Mesendoderm (in vitro differentiated cells): ENCODE data around the gene IGF1R.
"Not testable (repeated sequence)": the region's sequence is repeated elsewhere in the genome, so short reads cannot be mapped to it uniquely, and the experiment has no call there.

Source experiments
- DNase-seq: peaks from one replicate; pipeline ENCODE4 v3.0.0; 2013
- H2AK5ac ChIP-seq: 2 replicates; pipeline ENCODE4 v1.6.1; 2013; ENCODE audit warnings: low read length, inconsistent platforms
- H2BK120ac ChIP-seq: 2 replicates; pipeline ENCODE4 v1.6.1; 2013; ENCODE audit warnings: low read depth, mild to moderate bottlenecking, low read length, moderate library complexity, mixed read lengths
- H2BK15ac ChIP-seq: replicated peaks from 2 replicates; pipeline ENCODE4 v1.6.1; 2013; ENCODE audit warnings: low read depth, mild to moderate bottlenecking, moderate library complexity
- H2BK5ac ChIP-seq: 2 replicates; pipeline ENCODE4 v1.6.1; 2013; ENCODE audit warnings: low read length, inconsistent platforms
- H3K18ac ChIP-seq: 2 replicates; pipeline ENCODE4 v1.6.1; 2013; ENCODE audit warnings: mild to moderate bottlenecking, low read length, mixed read lengths
- H3K23ac ChIP-seq: one replicate; pipeline ENCODE4 v1.6.1; 2013; ENCODE audit warnings: low read length
- H3K27ac ChIP-seq: 2 replicates; pipeline ENCODE4 v1.5.1; 2013; ENCODE audit warnings: low read depth, mild to moderate bottlenecking, inconsistent platforms, low read length, moderate library complexity
- H3K27me3 ChIP-seq: 2 replicates; pipeline ENCODE4 v1.6.1; 2013; ENCODE audit warnings: low read length, control low read depth, mild to moderate bottlenecking, inconsistent platforms; ENCODE audit not compliant: insufficient read depth, poor library complexity
- H3K36me3 ChIP-seq: 2 replicates; pipeline ENCODE4 v1.6.1; 2013; ENCODE audit warnings: low read length, inconsistent platforms; ENCODE audit not compliant: control insufficient read depth, insufficient read depth
- H3K4ac ChIP-seq: one replicate; pipeline ENCODE4 v1.6.1; 2013; ENCODE audit warnings: low read depth, mild to moderate bottlenecking, low read length, moderate library complexity
- H3K4me1 ChIP-seq: 2 replicates; pipeline ENCODE4 v1.6.1; 2013; ENCODE audit warnings: low read depth, low read length, inconsistent platforms; ENCODE audit not compliant: control insufficient read depth
- H3K4me2 ChIP-seq: 2 replicates; pipeline ENCODE4 v1.6.1; 2013; ENCODE audit warnings: low read length
- H3K4me3 ChIP-seq: 2 replicates; pipeline ENCODE4 v1.5.1; 2013; ENCODE audit warnings: mild to moderate bottlenecking, low read length
- H3K56ac ChIP-seq: one replicate; pipeline ENCODE4 v1.6.1; 2013; ENCODE audit warnings: low read length
- H3K79me1 ChIP-seq: 2 replicates; pipeline ENCODE4 v1.6.1; 2013; ENCODE audit warnings: low read length, inconsistent platforms
- H3K79me2 ChIP-seq: 2 replicates; pipeline ENCODE4 v1.6.1; 2013; ENCODE audit warnings: mild to moderate bottlenecking, low read length; ENCODE audit not compliant: control insufficient read depth, insufficient read depth
- H3K9ac ChIP-seq: 2 replicates; pipeline ENCODE4 v1.6.1; 2013; ENCODE audit warnings: low read length, inconsistent platforms
- H4K5ac ChIP-seq: one replicate; pipeline ENCODE4 v1.6.1; 2013; ENCODE audit warnings: low read length
- H4K8ac ChIP-seq: one replicate; pipeline ENCODE4 v1.6.1; 2013; ENCODE audit warnings: low read depth, mild to moderate bottlenecking, control low read depth, low read length, moderate library complexity
- WGBS: extraction: QIAGEN DNeasy Blood & Tissue Kit; methylation state at CpG from one replicate; pipeline ENCODE4 v1.1.7; 2013; ENCODE audit warnings: low lambda C conversion rate, missing lambda C conversion rate; ENCODE audit not compliant: insufficient coverage; ENCODE audit errors: extremely low coverage; 5-methylcytosine and 5-hydroxymethylcytosine counted together

IGF1R gene

DNA sequence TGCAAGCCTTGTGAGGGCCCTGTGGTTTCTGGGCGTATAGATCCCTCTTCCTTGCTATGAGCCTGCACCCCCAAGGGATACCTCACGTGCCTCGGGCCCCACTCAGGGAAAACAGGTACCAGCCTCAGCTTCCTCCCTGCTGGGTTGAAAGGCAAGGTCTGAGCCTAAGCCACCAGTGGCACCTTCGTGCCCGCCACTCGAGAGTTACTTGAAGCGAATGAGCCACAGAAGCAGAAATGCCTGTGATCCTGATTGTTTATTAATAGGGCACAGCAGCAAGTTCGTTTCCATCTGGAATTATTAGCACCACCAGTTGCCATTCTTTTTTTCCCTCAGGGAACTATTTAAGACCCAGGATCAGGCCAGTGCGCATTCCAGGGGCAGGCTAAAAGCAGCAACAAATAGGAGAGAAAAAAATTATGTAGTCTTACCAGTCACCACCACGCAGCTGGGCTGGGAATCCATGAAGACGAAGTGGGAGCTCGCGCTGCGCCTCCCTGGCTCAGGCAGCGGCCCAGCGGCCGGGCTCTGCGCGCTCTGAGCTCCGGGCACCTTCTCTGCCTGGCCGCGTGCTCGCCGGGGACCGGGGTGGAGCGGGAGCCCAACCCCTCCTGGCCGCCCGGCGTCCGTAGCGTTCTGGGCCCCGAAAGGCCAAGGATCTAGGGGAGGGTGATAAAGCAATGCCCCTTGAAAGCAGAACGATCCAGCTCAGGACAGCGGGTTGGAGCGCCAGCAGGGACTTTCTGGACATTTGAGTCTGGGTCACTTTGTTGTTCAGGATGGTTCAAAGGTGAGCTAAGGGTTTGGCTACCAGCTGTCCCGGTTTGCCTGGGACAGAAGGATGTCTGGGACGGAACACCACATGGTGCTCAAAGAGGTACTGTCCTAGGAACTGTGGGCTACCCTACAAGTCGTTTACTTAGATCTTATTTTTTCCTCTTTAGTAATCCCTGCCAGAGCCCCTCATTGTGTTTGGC is 356.9 kb downstream of the IGF1R start:
- Histone ChIP-seq H3K56ac (peak overlapping the region; percentile 60), H3K9ac (peak overlapping the region; percentile 34)
- not testable (repeated sequence) for H4K8ac ChIP-seq, H3K4me3 ChIP-seq, H3K23ac ChIP-seq, H3K79me1 ChIP-seq, H3K36me3 ChIP-seq, H3K4ac ChIP-seq, H3K79me2 ChIP-seq, H2AK5ac ChIP-seq, H2BK15ac ChIP-seq, H3K18ac ChIP-seq, H2BK120ac ChIP-seq, H3K27ac ChIP-seq, H4K5ac ChIP-seq, H3K27me3 ChIP-seq, H2BK5ac ChIP-seq, H3K4me1 ChIP-seq, H3K4me2 ChIP-seq, DNase-seq
- WGBS: no CpG with 5 or more reads among the region's 38 CpGs

DNA sequence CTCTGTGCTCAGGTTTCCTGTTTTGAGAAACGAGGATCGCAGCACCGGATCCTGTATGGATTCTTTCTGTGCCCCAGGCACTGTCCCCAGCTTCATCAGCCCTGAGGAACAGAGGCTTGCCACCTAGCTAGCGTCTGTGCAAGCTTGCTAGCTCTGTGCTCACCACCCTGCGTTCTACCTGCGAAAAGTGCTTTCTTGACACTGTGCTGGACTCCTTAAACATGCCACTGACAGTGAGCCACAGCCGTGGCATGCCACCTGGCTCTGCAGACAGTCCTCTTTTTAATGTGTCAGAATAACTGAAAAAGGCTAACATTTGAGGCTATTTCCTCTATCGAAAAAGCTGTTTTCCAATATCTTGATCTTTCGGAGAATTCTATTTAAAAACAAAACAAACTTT is 357.8 kb downstream of the IGF1R start:
- H2AK5ac ChIP-seq: no peak overlapping the region
- H4K8ac ChIP-seq: no peak overlapping the region
- no CpG with 5 or more reads among the region's 9 CpGs for WGBS
- H2BK5ac ChIP-seq: no peak overlapping the region
- no peak overlapping the region for H3K18ac ChIP-seq
- no peak overlapping the region for H2BK15ac ChIP-seq
- peak overlapping the region; percentile 3 for H3K23ac ChIP-seq
- H3K79me1 ChIP-seq: no peaks in the 10 kb centered on the region
- DNase-seq: no peak
- no peaks in the 10 kb centered on the region for H3K36me3 ChIP-seq
- H3K4ac ChIP-seq: no peak overlapping the region
- no peak overlapping the region for H3K9ac ChIP-seq
- no peak overlapping the region for H3K4me3 ChIP-seq
- H3K4me1 ChIP-seq: no peaks in the 10 kb centered on the region
- H4K5ac ChIP-seq: no peak overlapping the region
- H3K4me2 ChIP-seq: no peak overlapping the region
- no peaks in the 10 kb centered on the region for H3K79me2 ChIP-seq
- no peaks in the 10 kb centered on the region for H3K27me3 ChIP-seq
- H3K56ac ChIP-seq: no peak overlapping the region
- H2BK120ac ChIP-seq: no peak overlapping the region
- H3K27ac ChIP-seq: no peak overlapping the region

DNA sequence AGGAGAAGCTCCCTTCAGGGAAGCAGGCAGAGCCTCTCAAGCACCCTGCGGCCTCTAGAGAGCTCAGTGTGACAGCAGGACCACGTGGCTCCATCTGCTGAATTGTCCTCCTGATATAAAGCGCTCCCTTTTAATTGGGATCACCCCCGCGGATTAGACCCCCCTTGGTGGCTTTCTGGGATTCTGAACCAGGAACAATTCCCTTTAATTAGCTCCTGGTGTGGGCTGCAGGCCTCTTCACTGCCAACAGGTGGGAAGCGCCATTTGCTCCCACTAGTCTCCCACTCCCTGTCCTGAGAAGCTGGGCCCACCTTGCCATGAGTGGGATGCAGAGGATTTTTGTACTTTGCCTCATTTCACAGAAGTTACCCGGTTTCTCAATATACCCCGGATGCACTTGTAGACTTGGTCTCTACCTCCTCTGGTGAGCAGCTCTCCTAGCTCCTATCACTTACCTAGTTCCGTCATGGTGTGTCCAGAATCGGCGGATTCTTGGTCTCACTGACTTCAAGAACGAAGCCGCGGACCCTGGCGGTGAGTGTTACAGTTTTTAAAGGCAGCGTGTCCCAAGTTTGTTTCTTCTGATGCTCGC is 358.7 kb downstream of the IGF1R start:
- Histone ChIP-seq H3K4me2 (no peak overlapping the region), H3K4me3 (no peak overlapping the region), H2BK15ac (no peak overlapping the region), H3K4ac (no peak overlapping the region), H3K27me3 (no peaks in the 10 kb centered on the region), H2AK5ac (no peak overlapping the region), H4K5ac (no peak overlapping the region), H3K36me3 (no peaks in the 10 kb centered on the region), H4K8ac (no peak overlapping the region), H3K18ac (no peak overlapping the region), H2BK120ac (no peak overlapping the region), H3K79me2 (no peaks in the 10 kb centered on the region), H3K9ac (no peak overlapping the region), H2BK5ac (no peak overlapping the region), H3K56ac (no peak overlapping the region), H3K23ac (no peak overlapping the region), H3K79me1 (no peaks in the 10 kb centered on the region), H3K4me1 (no peaks in the 10 kb centered on the region), H3K27ac (no peak overlapping the region)
- no CpG with 5 or more reads among the region's 17 CpGs for WGBS
- no peak for DNase-seq

DNA sequence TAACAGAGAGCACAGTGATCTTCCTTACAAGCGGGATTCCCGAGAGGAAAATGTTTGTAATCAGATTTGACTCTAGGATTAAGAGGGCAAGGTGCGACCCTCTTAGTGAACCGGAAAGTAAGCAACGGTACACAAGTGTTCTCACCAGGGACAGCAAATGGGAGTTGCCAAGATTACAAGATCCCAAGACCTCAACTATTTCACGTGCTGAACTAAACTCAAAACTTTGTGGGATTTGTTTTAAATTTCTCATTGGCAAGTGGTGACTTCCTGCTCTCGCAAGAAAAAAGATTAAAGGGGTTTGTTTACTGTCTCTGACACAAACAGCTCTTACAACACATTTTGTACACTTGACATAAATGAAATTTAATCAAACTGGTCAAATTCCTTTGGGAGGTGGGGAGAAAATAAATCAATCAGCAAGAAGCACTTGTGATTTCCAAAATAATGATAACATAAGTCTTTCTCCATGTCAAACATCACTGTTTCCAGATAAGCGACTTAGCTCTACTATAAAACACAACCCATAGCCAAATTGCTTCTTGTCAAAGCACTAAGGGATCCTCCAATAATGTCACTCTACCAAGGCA is 361.5 kb downstream of the IGF1R start:
- H2AK5ac ChIP-seq: no peak overlapping the region
- no peaks in the 10 kb centered on the region for H3K36me3 ChIP-seq
- H3K27ac ChIP-seq: no peak overlapping the region
- H4K8ac ChIP-seq: no peak overlapping the region
- no peak overlapping the region for H3K23ac ChIP-seq
- no peak overlapping the region for H4K5ac ChIP-seq
- H3K27me3 ChIP-seq: no peaks in the 10 kb centered on the region
- H3K18ac ChIP-seq: no peak overlapping the region
- no peak overlapping the region for H2BK120ac ChIP-seq
- H3K79me1 ChIP-seq: no peaks in the 10 kb centered on the region
- no peak overlapping the region for H2BK5ac ChIP-seq
- no peaks in the 10 kb centered on the region for H3K79me2 ChIP-seq
- H3K56ac ChIP-seq: no peak overlapping the region
- H3K9ac ChIP-seq: no peak overlapping the region
- H3K4ac ChIP-seq: no peak overlapping the region
- H3K4me2 ChIP-seq: no peak overlapping the region
- no CpG with 5 or more reads among the region's 8 CpGs for WGBS
- H3K4me1 ChIP-seq: no peaks in the 10 kb centered on the region
- no peak overlapping the region for H3K4me3 ChIP-seq
- no peak overlapping the region for H2BK15ac ChIP-seq
- no peak for DNase-seq

DNA sequence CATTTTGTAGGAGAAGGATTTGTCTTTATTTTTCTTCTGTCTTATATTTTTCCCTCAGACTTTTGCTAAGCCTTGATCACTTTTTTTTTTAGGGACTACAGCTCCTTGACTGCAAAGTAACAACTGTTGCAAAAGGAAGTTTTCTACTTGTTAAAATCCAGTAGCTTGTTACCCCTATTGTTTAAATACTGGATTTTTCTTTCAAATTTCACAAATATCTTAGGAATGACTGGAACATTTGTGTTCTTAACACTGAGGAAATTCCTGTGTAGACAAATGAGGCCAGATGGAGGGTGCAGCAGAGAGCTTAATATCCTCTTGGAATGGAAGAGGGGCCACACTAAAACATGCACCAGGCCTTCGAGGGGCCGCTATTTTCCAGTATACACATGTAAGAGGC is 362.4 kb downstream of the IGF1R start:
- Histone ChIP-seq H3K79me1 (no peaks in the 10 kb centered on the region), H3K79me2 (no peaks in the 10 kb centered on the region), H2BK120ac (no peak overlapping the region), H3K27ac (no peak overlapping the region), H2BK15ac (no peak overlapping the region), H3K23ac (no peak overlapping the region), H3K4me3 (no peak overlapping the region), H3K4ac (no peak overlapping the region), H3K4me2 (no peak overlapping the region), H4K5ac (no peak overlapping the region), H3K27me3 (no peaks in the 10 kb centered on the region), H3K4me1 (no peaks in the 10 kb centered on the region), H3K56ac (no peak overlapping the region), H3K36me3 (no peaks in the 10 kb centered on the region), H3K18ac (no peak overlapping the region), H3K9ac (no peak overlapping the region), H2AK5ac (no peak overlapping the region), H2BK5ac (no peak overlapping the region), H4K8ac (no peak overlapping the region)
- no peak for DNase-seq
- no CpG with 5 or more reads among the region's 2 CpGs for WGBS
